Esophagus mucosa (tissue), 1 donor: ENCODE data around the gene CACNA2D2. TPM values are rescaled to one million over a fixed set of nuclear protein-coding genes. Genes with fewer than 3 reads are reported as not detected.
"Not testable (repeated sequence)": the region's sequence is repeated elsewhere in the genome, so short reads cannot be mapped to it uniquely, and the experiment has no call there.

ENCODE experiments used
- ATAC-seq: fragments of 200-7000 bp; cut with Tn5 transposase; one replicate; pipeline ENCODE4 v1.9.1; 2020
- total RNA-seq: library from RNA; stranded (reverse); gene quantifications from one replicate; pipeline ENCODE4 v1.2.4, GENCODE V29; 2023
- donor health status: DM: yes; HTN: yes; CAD: no.

CACNA2D2 gene
- total RNA-seq, 1 donor from 2014 or later = 0.08 TPM

DNA sequence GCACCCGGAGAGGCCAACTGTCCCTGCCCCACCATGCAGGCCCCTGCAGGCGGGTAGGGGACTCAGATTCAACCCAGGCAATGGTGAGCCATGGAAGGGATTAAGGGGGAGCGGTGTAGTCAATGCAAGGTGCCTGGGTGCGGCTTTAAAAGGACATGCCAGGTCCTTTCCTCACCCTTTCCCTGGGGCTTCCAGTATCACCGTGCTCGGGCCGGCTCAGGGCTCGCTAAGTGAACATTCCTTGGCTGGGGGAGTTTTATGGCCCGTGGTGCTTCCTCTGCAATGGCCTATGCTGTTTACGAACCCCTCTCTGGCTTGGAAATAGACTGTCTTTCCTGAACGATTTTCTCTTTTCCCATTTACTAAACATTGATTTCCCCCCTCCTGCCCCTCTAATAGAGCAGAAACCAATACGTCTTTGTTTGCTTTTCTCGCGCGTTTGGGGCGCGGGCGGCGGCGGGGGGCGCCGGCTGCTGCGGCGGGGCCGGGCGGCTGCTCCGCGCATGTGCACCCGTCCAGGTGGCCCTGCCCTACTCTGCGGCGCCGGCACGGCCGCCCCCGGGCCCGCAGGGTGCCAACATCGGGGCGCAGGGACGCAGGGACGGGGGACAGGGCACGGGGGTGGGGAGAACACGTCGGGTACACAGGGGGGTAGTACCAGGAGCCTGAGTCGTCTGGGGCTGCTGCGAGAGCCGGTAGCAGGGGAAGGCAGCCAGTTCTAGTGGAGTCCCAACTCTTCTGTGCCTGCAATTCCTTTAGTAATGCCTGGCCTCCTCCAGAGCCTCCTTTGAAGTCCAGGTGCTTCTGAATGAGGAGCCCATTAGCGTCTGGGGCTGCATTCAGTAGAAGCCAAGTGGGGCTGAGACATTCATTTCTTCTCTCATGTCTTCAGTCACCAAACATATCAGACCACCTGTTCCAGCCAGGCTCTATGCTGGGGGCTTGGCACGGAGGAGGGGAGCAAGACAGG is 26.9 kb upstream of the CACNA2D2 start:
- ATAC-seq = peak; percentile 49

DNA sequence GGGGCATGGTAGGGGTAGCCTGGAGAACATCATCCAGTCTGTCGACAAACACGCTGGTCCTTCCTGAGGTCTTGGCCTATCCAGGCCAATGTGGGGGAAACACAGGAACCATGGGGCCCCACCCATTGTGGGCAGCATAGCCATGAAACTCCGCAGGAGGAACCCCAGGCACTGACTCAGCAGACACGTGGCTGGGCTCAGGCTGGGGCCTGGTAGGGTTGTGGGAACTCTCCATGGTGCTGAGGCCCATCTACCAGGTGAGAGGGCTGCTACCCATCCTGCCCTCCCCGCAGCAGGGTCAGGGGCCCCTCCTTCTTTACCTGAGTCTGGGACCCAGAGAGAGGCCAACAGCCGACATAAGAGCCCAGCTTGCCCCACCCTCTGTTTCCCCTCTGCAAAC is 22.6 kb upstream of the CACNA2D2 start:
- peak; percentile 74 for ATAC-seq

GRCh38 chr3:50525191-50525910 is 21.9 kb upstream of the CACNA2D2 start:
- no peak for ATAC-seq

DNA sequence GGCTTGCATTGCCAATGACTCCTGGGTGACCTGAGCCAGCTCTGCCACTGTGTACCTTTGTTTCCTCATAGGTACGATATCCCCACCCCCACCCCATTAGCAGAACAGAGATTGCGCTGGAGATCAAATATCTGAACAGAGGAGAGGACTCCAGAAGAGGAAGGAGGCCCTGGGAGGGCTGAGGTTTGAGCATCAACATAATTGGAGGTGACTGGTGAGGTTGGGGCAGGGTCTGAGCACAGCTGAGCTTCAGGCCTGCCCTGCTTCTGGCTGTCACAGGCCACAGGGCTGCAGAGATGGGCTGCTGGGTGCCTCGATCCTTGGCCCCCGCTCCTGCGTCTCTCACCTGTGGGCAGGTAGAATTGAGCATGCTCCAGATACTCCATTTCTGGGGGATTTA is 21.3 kb upstream of the CACNA2D2 start:
- ATAC-seq = no peak

GRCh38 chr3:50523279-50523811 is 19.9 kb upstream of the CACNA2D2 start:
- no peak for ATAC-seq

- ATAC-seq = no peak
Observed at GRCh38 chr3:50521572-50521971, 18.1 kb upstream of the CACNA2D2 start.

GRCh38 chr3:50520849-50521248 is 17.4 kb upstream of the CACNA2D2 start:
- ATAC-seq = no peak

DNA sequence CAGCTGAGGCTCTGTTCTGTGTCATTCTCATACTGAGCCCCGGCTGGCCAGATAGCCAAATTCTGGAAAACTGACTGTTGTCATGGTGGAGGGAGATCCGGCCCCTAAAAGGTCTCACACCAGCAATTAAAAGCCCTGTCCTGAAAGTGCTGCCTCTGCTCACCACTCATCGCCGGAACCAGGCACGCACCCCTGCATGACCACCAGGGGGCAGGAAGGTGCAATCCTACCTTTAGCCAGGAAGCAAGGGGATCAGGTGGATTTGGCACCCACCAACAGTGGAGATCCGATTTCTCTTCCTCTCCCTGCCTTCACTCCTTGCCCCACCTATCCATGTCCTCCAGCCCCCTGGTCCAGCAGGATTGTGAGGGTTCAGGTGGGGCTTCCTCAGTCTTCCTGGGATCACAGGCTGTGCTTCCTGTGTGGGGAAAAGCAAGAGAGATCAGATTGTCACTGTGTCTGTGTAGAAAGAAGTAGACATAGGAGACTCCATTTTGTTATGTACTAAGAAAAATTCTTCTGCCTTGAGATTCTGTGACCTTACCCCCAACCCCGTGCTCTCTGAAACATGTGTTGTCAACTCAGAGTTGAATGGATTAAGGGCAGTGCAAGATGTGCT is 16.1 kb upstream of the CACNA2D2 start:
- peak; percentile 74 for ATAC-seq

- ATAC-seq = no peak
Observed at GRCh38 chr3:50518436-50518835, 15.0 kb upstream of the CACNA2D2 start.

DNA sequence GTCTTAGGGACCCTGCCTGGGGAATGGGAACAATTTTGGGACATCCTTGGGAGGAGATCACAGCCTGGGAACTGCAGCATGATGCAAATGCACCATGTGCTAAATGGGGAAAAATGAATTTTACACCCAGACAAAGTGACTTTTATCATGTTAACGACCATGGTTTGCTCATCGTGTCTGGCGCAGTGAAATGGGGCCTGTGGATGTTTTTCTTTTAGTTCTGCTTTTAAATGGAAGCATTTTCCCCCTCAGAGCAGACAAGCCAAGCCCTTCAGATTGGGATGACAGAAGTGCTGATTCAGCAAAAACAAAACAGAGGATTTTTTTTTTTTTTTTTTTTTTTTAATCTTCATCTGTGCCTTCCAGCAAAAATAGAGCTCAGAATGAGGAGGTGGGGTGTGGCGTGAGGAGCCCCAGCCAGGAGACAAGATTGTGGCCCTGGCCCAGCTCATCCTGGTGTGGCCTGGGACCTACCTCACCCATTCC is 14.3 kb upstream of the CACNA2D2 start:
- no peak for ATAC-seq

DNA sequence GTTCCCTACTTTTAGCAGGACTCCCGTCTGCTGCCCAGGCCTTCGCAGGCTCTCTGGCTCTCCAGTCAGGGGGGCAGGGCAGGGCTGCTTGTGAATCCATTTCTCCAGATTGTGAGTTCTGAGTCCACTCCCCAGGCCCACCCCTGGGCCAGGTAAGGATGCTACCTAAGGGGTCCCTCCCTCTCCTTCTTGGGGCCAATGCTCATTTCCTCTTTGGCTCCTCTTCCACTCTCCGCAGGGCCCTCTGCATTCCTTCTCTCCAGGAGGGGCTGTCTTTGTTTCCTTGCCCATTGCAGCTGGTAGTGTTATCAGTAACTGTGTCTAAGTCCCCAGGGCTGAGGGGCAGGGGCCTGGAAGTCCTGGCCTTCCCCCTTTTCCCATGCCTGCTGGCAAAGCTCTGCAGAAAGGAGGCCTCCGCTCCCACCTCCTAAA is 13.0 kb upstream of the CACNA2D2 start:
- no peak for ATAC-seq

DNA sequence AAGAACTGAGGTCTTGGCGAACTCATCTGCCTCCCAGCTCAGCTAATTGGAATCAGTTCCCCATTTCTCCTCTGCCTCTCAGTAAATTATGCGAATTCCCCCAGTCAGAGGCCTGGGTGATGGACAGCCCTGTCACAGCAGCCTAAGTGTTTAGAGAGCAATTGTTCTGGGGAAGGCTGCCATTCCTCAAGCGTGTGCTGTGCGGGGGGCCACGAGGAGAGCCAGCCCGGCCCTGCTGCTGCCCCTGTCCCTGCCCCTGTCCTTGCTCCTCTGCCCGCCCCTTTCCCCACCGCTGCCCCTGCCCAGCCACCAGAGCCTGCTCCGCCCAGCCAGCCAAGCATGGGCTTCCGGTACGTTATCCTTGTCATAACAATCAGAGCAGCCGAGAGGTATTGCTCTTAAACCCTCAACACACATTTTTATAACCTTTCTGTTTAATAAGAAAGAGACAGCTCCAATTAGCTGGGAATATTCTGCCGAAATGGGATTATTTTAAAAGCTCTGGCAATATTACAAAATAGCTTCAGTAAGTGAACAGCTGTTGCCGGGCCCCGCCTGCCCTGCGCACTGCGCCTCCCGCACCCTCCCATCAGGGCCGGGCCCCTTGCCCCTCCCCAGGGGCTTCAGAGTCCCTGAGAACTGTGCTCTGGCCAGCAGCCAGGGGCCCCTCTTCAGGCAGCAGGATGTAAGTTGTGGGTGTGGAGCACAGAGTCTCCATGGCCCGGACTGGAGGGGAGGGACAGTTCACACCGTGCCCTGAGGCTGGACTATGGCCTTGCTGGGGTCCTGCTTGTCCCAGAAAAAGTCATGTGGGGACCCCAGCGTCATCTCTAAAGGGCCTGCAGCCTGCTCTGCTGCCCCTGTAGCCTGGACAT is 12.4 kb upstream of the CACNA2D2 start:
- ATAC-seq = no peak

DNA sequence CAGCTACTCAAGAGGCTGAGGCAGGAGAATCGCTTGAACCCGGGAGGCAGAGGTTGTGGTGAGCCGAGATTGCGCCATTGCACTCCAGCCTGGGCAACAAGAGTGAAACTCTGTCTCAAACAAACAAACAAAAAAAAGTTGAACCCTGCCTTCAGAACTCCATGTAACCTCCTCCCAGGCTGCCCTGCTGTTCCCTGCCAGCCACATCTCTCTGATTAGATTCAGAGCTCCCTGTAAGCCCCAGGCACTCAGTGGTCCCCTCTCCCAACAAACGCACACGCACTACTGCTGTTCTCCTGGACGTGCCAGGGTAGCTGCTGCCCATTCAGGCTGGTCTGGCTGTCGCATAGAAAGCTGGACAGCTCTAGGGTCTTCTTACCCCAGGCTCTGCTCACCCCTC is 9.5 kb upstream of the CACNA2D2 start:
- ATAC-seq = not testable (repeated sequence)

- no peak for ATAC-seq
Observed at GRCh38 chr3:50512131-50512530, 8.7 kb upstream of the CACNA2D2 start.

GRCh38 chr3:50510325-50510724 is 6.9 kb upstream of the CACNA2D2 start:
- no peak for ATAC-seq

DNA sequence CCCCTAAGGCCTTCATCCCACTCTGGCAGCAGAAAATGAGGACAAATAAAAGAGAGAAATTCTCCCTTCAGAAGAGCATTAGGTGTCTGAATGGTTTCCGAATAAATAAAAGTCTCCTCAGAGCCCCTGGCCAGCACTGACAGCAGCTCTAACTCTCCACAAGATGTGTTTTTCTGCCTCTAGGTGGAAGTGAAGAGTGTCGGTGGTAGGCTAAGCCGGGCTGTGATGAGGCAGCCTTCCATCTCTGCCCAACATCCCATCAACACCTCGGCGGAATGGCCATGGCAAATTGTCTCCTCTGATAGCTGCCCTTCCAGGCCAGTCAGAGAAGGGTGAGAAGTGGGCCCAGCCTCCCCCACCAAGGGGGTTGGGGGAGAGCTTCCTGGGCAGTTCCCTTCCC is 6.3 kb upstream of the CACNA2D2 start:
- ATAC-seq = no peak

DNA sequence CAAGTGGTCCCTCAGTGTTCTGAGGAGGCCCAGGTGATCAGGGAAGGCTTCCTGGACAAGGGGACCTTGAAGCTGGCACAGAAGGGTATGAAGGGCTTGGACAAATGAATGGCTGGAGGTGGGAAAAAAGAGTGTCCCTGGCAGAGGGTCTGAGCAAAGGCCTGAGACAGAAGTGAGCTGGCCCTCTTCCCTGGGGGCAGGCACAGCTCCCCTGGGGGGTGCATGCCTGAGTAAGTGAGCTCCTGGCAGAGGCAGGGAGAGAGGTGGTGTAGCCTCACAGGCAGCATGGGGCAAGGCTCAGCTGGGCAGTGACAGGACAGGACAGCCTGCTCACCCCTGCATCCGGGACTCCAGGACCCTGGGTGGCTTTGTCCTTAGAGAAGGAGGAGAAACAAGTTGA is 5.4 kb upstream of the CACNA2D2 start:
- ATAC-seq = no peak

DNA sequence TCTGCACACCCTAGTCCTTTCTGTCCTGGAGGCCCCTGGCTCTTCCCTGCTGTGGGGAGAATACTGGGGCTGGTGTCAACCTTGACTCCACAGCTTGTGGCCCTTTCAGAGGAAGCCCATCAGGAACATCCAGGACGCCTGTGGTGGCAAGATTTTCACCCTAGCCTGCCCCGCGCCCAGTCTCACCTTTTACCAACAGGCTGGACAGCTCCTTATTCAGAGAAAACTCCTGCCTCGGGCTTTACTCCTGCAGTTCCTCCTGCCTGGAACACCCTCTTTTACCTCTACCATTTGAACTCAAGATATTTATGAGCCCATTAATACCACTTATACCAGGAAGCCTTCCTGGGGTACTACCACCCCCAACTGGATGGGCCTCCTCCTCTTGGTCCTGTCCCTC is 2.7 kb upstream of the CACNA2D2 start:
- ATAC-seq = no peak

GRCh38 chr3:50504681-50505080 is 1.2 kb upstream of the CACNA2D2 start:
- no peak for ATAC-seq

GRCh38 chr3:50502584-50503423 is 630 bp downstream of the CACNA2D2 start:
- no peak for ATAC-seq

GRCh38 chr3:50502225-50502583 is 1.2 kb downstream of the CACNA2D2 start:
- no peak for ATAC-seq
